22Rv1 (cell line): Measurements from ENCODE around the gene SMARCD1.

Experiments
- ZFX ChIP-seq: fragments of 450-650 bp; IDR thresholded peaks from 2 replicates; pipeline ENCODE4 v1.6.1; 2017; ENCODE audit warnings: antibody characterized with exemption, borderline replicate concordance
- TF ChIP-seq, protein P1 (sequence below): fragments of 450-650 bp; IDR thresholded peaks from 2 replicates; pipeline ENCODE4 v1.5.1; 2017; ENCODE audit warnings: mild to moderate bottlenecking

DNA sequence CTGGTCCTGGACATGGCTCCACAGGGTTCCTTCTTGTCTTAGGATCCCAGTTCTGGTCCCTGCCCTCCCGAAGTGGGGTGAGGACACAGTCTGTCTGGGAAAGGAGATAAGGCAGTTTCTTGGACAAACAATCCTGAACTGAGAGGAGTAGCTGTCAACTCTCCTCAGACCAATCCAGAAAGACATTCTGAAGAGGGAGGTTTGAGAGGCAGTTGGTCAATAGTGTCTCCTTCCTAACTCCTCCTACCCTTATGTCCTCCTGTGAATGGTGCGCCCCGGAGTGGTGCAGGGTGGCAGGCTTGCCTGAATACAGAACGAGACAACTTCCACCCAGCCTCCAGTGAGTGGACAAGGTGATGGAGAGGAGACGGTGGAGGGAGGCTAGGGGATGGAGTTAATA lies 43.2 kb upstream of the SMARCD1 start:
- TF ChIP-seq, protein P1, sequence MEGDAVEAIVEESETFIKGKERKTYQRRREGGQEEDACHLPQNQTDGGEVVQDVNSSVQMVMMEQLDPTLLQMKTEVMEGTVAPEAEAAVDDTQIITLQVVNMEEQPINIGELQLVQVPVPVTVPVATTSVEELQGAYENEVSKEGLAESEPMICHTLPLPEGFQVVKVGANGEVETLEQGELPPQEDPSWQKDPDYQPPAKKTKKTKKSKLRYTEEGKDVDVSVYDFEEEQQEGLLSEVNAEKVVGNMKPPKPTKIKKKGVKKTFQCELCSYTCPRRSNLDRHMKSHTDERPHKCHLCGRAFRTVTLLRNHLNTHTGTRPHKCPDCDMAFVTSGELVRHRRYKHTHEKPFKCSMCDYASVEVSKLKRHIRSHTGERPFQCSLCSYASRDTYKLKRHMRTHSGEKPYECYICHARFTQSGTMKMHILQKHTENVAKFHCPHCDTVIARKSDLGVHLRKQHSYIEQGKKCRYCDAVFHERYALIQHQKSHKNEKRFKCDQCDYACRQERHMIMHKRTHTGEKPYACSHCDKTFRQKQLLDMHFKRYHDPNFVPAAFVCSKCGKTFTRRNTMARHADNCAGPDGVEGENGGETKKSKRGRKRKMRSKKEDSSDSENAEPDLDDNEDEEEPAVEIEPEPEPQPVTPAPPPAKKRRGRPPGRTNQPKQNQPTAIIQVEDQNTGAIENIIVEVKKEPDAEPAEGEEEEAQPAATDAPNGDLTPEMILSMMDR = no peak
- no peak for TF ChIP-seq ZFX
